Peyer's patch (tissue), 4 donors: Measurements from ENCODE around the gene DNM3.

Experiments
- CTCF ChIP-seq, 6 experiments: fragments of 450-650 bp in 4 of 6; fragments of 200-600 bp in 2 of 6; sonication (generic) in 1 of 6; IDR thresholded peaks; one replicate each; pipeline ENCODE4 v1.5.1; 2017 to 2019; ENCODE audit warnings: antibody characterized with exemption in 6 of 6, mild to moderate bottlenecking in 3 of 6, moderate library complexity in 1 of 6
- POLR2A ChIP-seq, 2 donors: fragments of 450-650 bp; IDR thresholded peaks; one replicate each; pipeline ENCODE4 v1.5.1; 2017; ENCODE audit warnings: antibody characterized with exemption in 2 of 2, mild to moderate bottlenecking in 2 of 2, moderate library complexity in 2 of 2

- TF ChIP-seq CTCF (IDR thresholded peaks at IDR 0.05) (no peak), POLR2A (IDR thresholded peaks at IDR 0.05) (no peak)
Observed at GRCh38 chr1:172416496-172417035, 575.3 kb downstream of the DNM3 start.
